ENCODE data around the gene POU3F3. TPM values are rescaled to one million over a fixed set of nuclear protein-coding genes. Genes with fewer than 3 reads are reported as not detected.

Gene POU3F3
- polyA plus RNA-seq, 3 donors: not detected

DNA sequence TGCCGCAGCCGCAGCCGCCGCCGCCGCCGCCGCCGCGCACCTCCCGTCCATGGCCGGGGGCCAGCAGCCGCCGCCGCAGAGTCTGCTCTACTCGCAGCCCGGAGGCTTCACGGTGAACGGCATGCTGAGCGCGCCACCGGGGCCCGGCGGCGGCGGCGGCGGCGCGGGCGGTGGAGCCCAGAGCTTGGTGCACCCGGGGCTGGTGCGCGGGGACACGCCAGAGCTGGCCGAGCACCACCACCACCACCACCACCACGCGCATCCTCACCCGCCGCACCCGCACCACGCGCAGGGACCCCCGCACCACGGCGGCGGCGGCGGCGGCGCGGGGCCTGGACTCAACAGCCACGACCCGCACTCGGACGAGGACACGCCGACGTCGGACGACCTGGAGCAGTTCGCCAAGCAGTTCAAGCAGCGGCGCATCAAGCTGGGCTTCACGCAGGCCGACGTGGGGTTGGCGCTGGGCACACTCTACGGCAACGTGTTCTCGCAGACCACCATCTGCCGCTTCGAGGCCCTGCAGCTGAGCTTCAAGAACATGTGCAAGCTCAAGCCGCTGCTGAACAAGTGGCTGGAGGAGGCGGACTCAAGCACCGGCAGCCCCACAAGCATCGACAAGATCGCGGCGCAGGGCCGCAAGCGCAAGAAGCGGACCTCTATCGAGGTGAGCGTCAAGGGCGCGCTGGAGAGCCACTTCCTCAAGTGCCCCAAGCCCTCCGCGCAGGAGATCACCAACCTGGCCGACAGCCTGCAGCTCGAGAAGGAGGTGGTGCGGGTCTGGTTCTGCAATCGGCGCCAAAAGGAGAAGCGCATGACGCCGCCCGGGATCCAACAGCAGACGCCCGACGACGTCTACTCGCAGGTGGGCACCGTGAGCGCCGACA is 2.4 kb downstream of the POU3F3 start:
- H2AFZ ChIP-seq (ENCODE audit: insufficient read depth, low read depth, low read length, poor library complexity, severe bottlenecking): no peak overlapping the region

DNA sequence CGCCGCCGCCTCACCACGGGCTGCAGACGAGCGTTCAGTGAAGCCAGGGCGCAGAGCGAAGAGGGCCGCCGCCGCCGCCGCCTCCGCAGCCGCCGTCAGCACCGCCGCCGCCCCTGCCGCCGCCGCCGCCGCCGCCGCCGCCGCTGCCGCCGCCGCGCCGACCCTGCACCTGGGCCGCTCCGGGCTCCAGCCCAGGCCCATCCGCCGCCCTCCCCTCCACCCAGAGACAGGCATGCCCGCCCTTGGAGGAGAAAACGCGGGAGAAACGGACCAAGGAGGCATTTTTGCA is 3.0 kb downstream of the POU3F3 start:
- Histone ChIP-seq H3K4me2 (replicated peaks; ENCODE audit: extremely low read depth, low read length, poor library complexity, severe bottlenecking) (peak overlapping the region; percentile 62), H3K36me3 (replicated peaks in 1 of 2; ENCODE audit: control insufficient read depth in 1 of 2, insufficient read depth in 2 of 2, low read length in 2 of 2) (no peaks in the 10 kb centered on the region), H3K9ac (ENCODE audit: insufficient read depth, low read length, poor library complexity, severe bottlenecking) (no peak overlapping the region), H3K4me3 (replicated peaks in 1 of 3; ENCODE audit: low read depth in 2 of 3, low read length in 3 of 3) (peak overlapping the region in 1 of 3 experiments; percentile 52), H3K27me3 (ENCODE audit: control insufficient read depth in 2 of 2, insufficient read depth in 2 of 2, low read length in 2 of 2) (peaks cover 70 to 83% of the 10 kb centered on the region in 2 donors), H2AFZ (ENCODE audit: insufficient read depth, low read depth, low read length, poor library complexity, severe bottlenecking) (no peak overlapping the region), H3K79me2 (ENCODE audit: insufficient read depth, low read length) (no peaks in the 10 kb centered on the region), H3K27ac (ENCODE audit: low read depth in 1 of 2, low read length in 2 of 2) (no peak overlapping the region), H3K4me1 (ENCODE audit: control insufficient read depth in 1 of 2, insufficient read depth in 2 of 2, low read length in 2 of 2) (peaks cover 37 to 49% of the 10 kb centered on the region in 2 donors), H3K9me3 (replicated peaks in 1 of 2; ENCODE audit: control insufficient read depth in 1 of 2, insufficient read depth in 1 of 2, low read length in 2 of 2) (peaks cover 0 to 21% of the 10 kb centered on the region in 2 donors), H4K20me1 (ENCODE audit: insufficient read depth, low read length) (no peaks in the 10 kb centered on the region)
- Mint-ChIP-seq H3K4me1 (peaks cover 47% of the 10 kb centered on the region), H3K36me3 (peaks cover 18 to 25% of the 10 kb centered on the region in 2 donors), H3K4me3 (peak overlapping the region; percentile 73 to 91), H3K9me3 (peaks cover 0 to 37% (median 30%) of the 10 kb centered on the region in 7 donors), H3K27me3 (ENCODE audit: low read depth in 3 of 3) (peaks cover 80 to 89% (median 85%) of the 10 kb centered on the region in 3 donors), H3K27ac (no peak overlapping the region)
- no peak for DNase-seq
- 3% methylated on average over 21 of the region's 41 CpGs for WGBS (ENCODE audit: insufficient coverage)
- intact Hi-C loops (cut with micrococcal nuclease): no loop called here
- TF ChIP-seq, protein P1, sequence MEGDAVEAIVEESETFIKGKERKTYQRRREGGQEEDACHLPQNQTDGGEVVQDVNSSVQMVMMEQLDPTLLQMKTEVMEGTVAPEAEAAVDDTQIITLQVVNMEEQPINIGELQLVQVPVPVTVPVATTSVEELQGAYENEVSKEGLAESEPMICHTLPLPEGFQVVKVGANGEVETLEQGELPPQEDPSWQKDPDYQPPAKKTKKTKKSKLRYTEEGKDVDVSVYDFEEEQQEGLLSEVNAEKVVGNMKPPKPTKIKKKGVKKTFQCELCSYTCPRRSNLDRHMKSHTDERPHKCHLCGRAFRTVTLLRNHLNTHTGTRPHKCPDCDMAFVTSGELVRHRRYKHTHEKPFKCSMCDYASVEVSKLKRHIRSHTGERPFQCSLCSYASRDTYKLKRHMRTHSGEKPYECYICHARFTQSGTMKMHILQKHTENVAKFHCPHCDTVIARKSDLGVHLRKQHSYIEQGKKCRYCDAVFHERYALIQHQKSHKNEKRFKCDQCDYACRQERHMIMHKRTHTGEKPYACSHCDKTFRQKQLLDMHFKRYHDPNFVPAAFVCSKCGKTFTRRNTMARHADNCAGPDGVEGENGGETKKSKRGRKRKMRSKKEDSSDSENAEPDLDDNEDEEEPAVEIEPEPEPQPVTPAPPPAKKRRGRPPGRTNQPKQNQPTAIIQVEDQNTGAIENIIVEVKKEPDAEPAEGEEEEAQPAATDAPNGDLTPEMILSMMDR (IDR thresholded peaks at IDR 0.05): no peak

More for the DNA sequence above, 2.4 kb downstream of the POU3F3 start:
- peaks cover 80 to 89% (median 85%) of the 10 kb centered on the region in 3 donors for H3K27me3 Mint-ChIP-seq (ENCODE audit: low read depth in 3 of 3)
- Histone ChIP-seq H3K27me3 (ENCODE audit: control insufficient read depth in 2 of 2, insufficient read depth in 2 of 2, low read length in 2 of 2) (peaks cover 70 to 83% of the 10 kb centered on the region in 2 donors), H3K4me2 (replicated peaks; ENCODE audit: extremely low read depth, low read length, poor library complexity, severe bottlenecking) (peak overlapping the region; percentile 62), H3K36me3 (replicated peaks in 1 of 2; ENCODE audit: control insufficient read depth in 1 of 2, insufficient read depth in 2 of 2, low read length in 2 of 2) (no peaks in the 10 kb centered on the region), H3K4me3 (replicated peaks in 1 of 3; ENCODE audit: low read depth in 2 of 3, low read length in 3 of 3) (no peak overlapping the region), H3K79me2 (ENCODE audit: insufficient read depth, low read length) (no peaks in the 10 kb centered on the region), H3K4me1 (ENCODE audit: control insufficient read depth in 1 of 2, insufficient read depth in 2 of 2, low read length in 2 of 2) (peaks cover 37 to 51% of the 10 kb centered on the region in 2 donors), H3K9ac (ENCODE audit: insufficient read depth, low read length, poor library complexity, severe bottlenecking) (no peak overlapping the region), H3K27ac (ENCODE audit: low read depth in 1 of 2, low read length in 2 of 2) (no peak overlapping the region), H3K9me3 (replicated peaks in 1 of 2; ENCODE audit: control insufficient read depth in 1 of 2, insufficient read depth in 1 of 2, low read length in 2 of 2) (peaks cover 0 to 15% of the 10 kb centered on the region in 2 donors), H4K20me1 (ENCODE audit: insufficient read depth, low read length) (no peaks in the 10 kb centered on the region)
- DNase-seq: peak; percentile 49 to 68 (median 50)
- TF ChIP-seq, protein P1 (IDR thresholded peaks at IDR 0.05): no peak
- H3K27ac Mint-ChIP-seq: no peak overlapping the region
- H3K9me3 Mint-ChIP-seq: peaks cover 0 to 35% (median 30%) of the 10 kb centered on the region in 7 donors
- H3K4me3 Mint-ChIP-seq: peak overlapping the region; percentile 56 to 88
- intact Hi-C loops (cut with micrococcal nuclease): no loop called here
- H3K4me1 Mint-ChIP-seq: peaks cover 47% of the 10 kb centered on the region
- WGBS (ENCODE audit: insufficient coverage): 5% methylated on average over 99 of the region's 106 CpGs
- peaks cover 18 to 27% of the 10 kb centered on the region in 2 donors for H3K36me3 Mint-ChIP-seq
